Lower leg skin (tissue), 3 donors: ENCODE results near the gene FLAD1.

Experiments used
- POLR2A ChIP-seq, 2 donors: fragments of 450-650 bp; IDR thresholded peaks; one replicate each; pipeline ENCODE4 v1.6.1; 2016 to 2017; ENCODE audit warnings: antibody characterized with exemption in 2 of 2, mild to moderate bottlenecking in 1 of 2, moderate library complexity in 1 of 2
- TF ChIP-seq, protein P1 (sequence below), 3 donors: fragments of 450-650 bp; IDR thresholded peaks; one replicate each; pipeline ENCODE4 v1.5.1; 2016; ENCODE audit warnings: antibody characterized with exemption in 3 of 3, mild to moderate bottlenecking in 3 of 3, moderate library complexity in 2 of 3

- TF ChIP-seq, protein P1, sequence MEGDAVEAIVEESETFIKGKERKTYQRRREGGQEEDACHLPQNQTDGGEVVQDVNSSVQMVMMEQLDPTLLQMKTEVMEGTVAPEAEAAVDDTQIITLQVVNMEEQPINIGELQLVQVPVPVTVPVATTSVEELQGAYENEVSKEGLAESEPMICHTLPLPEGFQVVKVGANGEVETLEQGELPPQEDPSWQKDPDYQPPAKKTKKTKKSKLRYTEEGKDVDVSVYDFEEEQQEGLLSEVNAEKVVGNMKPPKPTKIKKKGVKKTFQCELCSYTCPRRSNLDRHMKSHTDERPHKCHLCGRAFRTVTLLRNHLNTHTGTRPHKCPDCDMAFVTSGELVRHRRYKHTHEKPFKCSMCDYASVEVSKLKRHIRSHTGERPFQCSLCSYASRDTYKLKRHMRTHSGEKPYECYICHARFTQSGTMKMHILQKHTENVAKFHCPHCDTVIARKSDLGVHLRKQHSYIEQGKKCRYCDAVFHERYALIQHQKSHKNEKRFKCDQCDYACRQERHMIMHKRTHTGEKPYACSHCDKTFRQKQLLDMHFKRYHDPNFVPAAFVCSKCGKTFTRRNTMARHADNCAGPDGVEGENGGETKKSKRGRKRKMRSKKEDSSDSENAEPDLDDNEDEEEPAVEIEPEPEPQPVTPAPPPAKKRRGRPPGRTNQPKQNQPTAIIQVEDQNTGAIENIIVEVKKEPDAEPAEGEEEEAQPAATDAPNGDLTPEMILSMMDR (IDR thresholded peaks at IDR 0.05): no peak
- TF ChIP-seq POLR2A (IDR thresholded peaks at IDR 0.05): no peak
These were observed 4.2 kb downstream of the FLAD1 start for GRCh38 chr1:154987326-154987725.
